H1 (cell line): Measurements from ENCODE around the gene HOXD1. TPM values are rescaled to one million over a fixed set of nuclear protein-coding genes. Genes with fewer than 3 reads are reported as not detected.

Experiments
- ASH2L ChIP-seq: fragments of 200-600, 300-600 bp; sonication (generic); IDR thresholded peaks from one replicate; pipeline ENCODE4 v1.7.1; 2017; ENCODE audit warnings: low read length
- CHD7 ChIP-seq: fragments of 300-600 bp; sonication (generic); IDR thresholded peaks from 2 replicates; pipeline ENCODE4 v1.7.1; 2012; ENCODE audit warnings: low read length, moderate library complexity, mild to moderate bottlenecking, inconsistent platforms; ENCODE audit not compliant: insufficient replicate concordance
- HDAC2 ChIP-seq, 2 experiments: fragments of 300-600 bp in 1 of 2; sonication (generic) in 1 of 2; IDR thresholded peaks; 2 replicates each; pipeline ENCODE4 v1.6.1; 2011 to 2012; ENCODE audit warnings: low read depth in 2 of 2, low read length in 2 of 2, mild to moderate bottlenecking in 2 of 2, moderate library complexity in 2 of 2, borderline replicate concordance in 1 of 2, inconsistent platforms in 1 of 2
- HDAC6 ChIP-seq: IDR thresholded peaks from one replicate; pipeline ENCODE4 v1.7.1; 2012; ENCODE audit warnings: low read depth, mild to moderate bottlenecking, inconsistent platforms, low read length, moderate library complexity
- JUN ChIP-seq: IDR thresholded peaks from 2 replicates; pipeline ENCODE4 v1.6.1; 2011; ENCODE audit warnings: low read depth, mild to moderate bottlenecking, improper control_type of control experiment, low read length
- MAFK ChIP-seq: IDR thresholded peaks from 2 replicates; pipeline ENCODE4 v1.6.1; 2012; ENCODE audit warnings: low read depth, mild to moderate bottlenecking, improper control_type of control experiment, low read length
- RFX5 ChIP-seq: IDR thresholded peaks from 2 replicates; pipeline ENCODE4 v1.6.1; 2011; ENCODE audit warnings: low read depth, low read length, improper control_type of control experiment, borderline replicate concordance
- SIN3A ChIP-seq, 2 experiments: IDR thresholded peaks in 1 of 2; conservative IDR thresholded peaks in 1 of 2; 2 replicates each; pipeline ENCODE4 v1.6.1; 2011 to 2012; ENCODE audit warnings: low read length in 2 of 2, improper control_type of control experiment in 1 of 2, low read depth in 1 of 2, mild to moderate bottlenecking in 1 of 2
- SIRT6 ChIP-seq: IDR thresholded peaks from one replicate; pipeline ENCODE4 v1.7.1; 2012; ENCODE audit warnings: low read length, inconsistent platforms
- SP1 ChIP-seq: IDR thresholded peaks from 2 replicates; pipeline ENCODE4 v1.6.1; 2011; ENCODE audit warnings: low read depth, low read length
- TEAD4 ChIP-seq: IDR thresholded peaks from 2 replicates; pipeline ENCODE4 v1.6.1; 2012; ENCODE audit warnings: low read depth, low read length, inconsistent platforms, mixed read lengths
- polyA plus RNA-seq, 7 experiments: library from polyadenylated mRNA; depleted of rRNA in 3 of 7; stranded (reverse) in 5 of 7; unstranded in 2 of 7; fragments of >200 nt in 5 of 7; fragments of 200-250 nt in 2 of 7; gene quantifications; 1 replicate in 5 of 7; 2 replicates in 1 of 7; 4 replicates in 1 of 7; pipeline versions ENCODE4 v1.2.1 to v1.2.3, GENCODE V29; 2011 to 2013; ENCODE audit warnings: missing spikeins in 2 of 7, mixed read lengths in 2 of 7
- total RNA-seq: library from RNA; stranded (reverse); fragmentation: NEBNext Ultra II Directional; extraction: Animal tissue kit (Norgen Biotek cat#: 25700); gene quantifications from 2 replicates; pipeline ENCODE4 v1.2.1, GENCODE V29; 2021

The HOXD1 gene
- total and polyA plus RNA-seq, 2 of the 8 experiments (the other 6 are each of a cell fraction or from before 2014, with no cell fraction given), result 0.03 TPM; not detected in 1

GRCh38 chr2:176165370-176166050 is 23.0 kb upstream of the HOXD1 start (continued):
- TF ChIP-seq CHD7 (no peak), HDAC6 (no peak), JUN (no peak), SIN3A (conservative IDR thresholded peaks at IDR 0.05 in 1 of 2, IDR thresholded peaks at IDR 0.05 in 1 of 2; ENCODE audit: low read depth in 1 of 2, low read length in 2 of 2) (no peak), RFX5 (no peak), SIRT6 (no peak), ASH2L (no peak), HDAC2 (IDR thresholded peaks at IDR 0.05; ENCODE audit: borderline replicate concordance in 1 of 2, low read depth in 2 of 2, low read length in 2 of 2) (no peak), SP1 (peak; percentile 30; the same call in 1 of the 2 replicates), MAFK (no peak), TEAD4 (no peak)
